ENCODE results near the gene DPH6. TPM values are rescaled to one million over a fixed set of nuclear protein-coding genes. Genes with fewer than 3 reads are reported as not detected.

DPH6 gene
- total RNA-seq, 1 donor from 2014 or later = 21.0 TPM

Small RNA genes within 50 kb of the gene (microRNA-seq; reads per million reads assigned to microRNA genes)
- not detected for gene MIR3942
